ENCODE measurements around the gene SSR1.

Gene SSR1

DNA sequence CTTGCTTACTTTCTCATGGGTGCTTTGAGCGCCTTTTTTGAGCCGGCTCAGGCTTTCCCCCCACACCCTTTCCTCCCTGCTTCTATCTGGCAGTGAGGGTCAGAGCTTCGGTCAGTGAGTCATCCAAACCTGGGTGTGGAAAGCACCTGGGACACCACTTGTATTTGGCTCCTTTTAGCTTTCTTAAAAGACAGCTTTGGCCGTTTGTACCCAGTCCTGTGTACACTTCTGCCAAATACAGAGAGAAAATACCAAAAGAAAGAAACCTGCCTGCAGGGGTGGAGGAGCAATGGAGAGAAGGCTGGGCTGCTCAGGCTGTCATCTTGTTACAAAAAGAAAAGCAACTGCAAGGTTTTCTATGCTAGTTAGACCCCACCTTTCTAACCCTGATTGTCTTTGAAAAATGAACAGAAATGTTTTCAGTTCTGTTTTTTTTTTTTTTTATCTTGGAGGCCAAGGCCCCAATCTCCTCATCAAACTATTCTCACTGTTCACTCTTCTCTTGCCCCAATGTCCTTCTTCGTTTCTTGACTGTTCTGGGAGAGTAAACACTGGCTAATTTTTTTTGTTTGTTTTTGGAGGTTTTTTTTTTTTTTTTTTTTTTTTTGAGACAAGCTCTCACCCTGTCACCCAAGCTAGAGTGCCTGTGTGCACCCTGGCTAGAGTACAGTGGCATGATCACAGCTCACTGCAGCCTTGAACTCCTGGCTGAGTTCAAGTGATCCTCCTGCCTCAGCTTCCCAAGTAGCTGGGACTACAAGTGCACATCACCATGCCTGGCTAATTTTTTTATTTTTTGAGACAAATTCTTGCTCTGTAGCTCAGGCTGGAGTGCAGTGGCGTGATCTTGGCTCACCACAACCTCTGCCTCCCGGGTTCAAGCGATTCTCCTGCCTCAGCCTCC is 76.4 kb downstream of the SSR1 start:
- DNase-seq, result no peak

DNA sequence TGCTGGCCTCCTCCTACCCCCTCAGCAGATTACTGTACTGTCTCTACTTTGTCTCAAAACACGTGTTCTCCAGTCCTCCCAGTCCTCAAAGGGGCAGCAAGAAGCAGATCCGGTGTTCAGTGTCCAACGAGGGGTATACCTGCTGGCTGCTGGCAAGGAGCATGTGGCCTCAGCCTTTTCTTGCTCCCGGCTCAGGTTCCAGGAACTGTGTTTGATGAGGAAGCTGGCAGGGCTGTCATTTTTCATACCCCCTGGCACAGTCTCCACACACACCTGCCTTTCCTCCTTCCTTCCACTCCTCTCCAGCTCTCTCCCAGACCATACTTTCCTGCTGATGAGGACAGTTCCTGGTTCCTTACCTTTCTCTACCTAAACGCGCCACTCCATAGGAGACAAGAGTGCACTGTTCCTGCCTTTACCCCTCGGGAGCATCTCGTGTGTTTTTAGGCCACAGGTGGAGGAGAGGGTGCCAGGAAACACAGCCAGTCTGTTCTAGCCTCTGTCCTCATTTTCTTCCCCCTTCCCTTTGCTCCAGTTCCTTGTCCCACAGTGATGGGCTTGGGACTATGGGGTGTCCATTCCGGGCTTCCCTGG is 77.2 kb downstream of the SSR1 start:
- DNase-seq, result no peak

DNA sequence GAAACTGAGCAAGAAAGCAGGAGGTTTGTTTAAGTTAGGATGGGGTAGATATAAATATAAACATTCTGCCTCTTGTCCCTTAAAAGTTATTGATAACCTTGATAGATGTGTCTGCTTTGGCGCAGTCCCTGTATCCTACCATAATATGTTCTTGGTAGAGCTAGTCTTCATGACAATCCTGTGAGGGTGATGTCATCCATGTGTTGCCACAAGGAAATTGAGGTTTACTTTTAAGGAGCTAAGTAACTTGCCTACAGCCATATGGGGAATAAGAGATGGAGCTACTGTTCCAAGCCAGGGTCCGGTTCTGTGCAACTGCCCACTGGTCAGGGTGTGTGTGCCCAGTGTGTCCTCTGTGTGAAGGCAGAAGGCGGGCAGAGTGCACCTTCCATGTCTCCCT is 78.5 kb downstream of the SSR1 start:
- DNase-seq, result no peak

DNA sequence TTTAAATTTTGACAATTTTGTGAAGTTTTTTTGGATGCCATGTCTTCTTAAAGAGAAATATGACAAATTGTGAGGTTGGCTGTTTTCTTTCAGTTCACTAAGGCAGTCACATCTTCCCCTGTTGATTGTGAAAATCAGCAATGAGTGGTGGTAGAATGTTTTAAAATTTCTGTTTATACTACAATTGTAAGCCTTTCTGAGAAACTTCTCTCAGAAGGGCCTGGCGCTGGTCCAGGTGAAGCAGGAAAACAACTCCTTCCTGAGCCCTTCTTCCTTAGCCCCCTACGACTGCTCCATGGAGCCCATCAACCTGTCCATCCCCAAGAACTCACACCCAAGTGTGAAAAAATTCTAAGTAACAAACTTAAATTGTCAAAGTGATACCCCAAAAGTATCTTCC is 80.6 kb downstream of the SSR1 start:
- DNase-seq, result no peak

DNA sequence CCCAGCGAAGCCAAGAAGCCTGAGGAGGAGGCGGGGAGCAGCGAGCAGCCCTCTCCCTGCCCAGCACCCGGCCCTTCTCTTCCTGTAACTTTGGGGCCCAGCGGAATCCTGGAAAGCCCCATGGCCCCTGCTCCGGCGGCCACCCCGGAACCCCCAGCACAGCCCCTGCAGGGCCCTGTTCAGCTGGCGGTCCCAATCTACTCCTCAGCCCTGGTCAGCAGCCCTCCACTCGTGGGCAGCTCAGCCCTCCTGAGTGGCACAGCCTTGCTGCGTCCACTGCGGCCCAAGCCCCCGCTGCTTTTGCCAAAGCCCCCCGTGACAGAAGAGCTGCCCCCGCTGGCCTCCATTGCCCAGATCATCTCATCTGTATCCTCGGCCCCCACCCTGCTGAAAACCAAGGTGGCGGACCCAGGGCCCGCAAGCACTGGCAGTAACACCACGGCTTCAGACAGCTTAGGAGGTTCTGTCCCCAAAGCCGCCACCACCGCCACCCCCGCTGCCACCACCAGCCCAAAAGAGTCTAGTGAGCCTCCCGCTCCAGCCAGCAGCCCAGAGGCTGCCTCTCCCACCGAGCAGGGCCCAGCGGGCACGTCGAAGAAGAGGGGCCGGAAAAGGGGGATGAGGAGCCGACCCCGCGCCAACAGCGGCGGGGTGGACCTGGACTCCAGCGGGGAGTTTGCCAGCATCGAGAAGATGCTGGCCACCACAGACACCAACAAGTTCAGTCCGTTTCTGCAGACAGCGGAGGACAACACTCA is 81.9 kb downstream of the SSR1 start:
- DNase-seq, result no peak

DNA sequence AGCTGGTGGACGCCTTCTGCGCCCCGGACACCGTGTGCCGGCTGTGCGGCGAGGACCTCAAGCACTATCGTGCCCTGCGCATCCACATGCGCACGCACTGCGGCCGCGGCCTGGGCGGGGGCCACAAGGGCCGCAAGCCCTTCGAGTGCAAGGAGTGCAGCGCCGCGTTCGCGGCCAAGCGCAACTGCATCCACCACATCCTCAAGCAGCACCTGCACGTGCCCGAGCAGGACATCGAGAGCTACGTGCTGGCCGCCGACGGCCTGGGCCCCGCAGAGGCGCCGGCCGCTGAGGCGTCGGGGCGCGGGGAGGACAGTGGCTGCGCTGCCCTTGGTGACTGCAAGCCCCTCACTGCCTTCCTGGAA is 82.7 kb downstream of the SSR1 start:
- no peak for DNase-seq

DNA sequence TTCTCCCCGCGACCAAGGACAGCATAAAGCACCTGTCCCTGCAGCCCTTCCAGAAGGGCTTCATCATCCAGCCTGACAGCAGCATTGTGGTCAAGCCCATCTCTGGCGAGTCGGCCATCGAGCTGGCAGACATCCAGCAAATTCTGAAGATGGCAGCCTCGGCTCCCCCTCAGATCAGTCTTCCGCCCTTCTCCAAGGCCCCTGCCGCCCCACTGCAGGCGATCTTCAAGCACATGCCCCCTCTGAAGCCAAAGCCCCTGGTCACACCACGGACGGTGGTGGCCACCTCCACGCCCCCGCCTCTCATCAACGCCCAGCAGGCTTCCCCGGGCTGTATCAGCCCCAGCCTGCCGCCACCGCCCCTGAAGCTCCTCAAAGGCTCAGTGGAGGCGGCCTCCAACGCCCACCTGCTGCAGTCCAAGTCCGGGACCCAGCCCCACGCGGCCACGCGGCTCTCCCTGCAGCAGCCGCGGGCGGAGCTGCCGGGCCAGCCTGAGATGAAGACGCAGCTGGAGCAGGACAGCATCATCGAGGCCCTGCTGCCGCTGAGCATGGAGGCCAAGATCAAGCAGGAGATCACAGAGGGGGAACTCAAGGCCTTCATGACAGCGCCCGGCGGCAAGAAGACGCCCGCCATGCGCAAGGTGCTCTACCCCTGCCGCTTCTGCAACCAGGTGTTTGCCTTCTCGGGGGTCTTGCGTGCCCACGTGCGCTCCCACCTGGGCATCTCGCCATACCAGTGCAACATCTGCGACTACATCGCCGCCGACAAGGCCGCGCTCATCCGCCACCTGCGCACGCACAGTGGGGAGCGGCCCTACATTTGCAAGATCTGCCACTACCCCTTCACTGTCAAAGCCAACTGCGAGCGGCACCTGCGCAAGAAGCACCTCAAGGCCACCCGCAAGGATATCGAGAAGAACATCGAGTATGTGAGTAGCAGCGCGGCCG is 83.3 kb downstream of the SSR1 start:
- DNase-seq, result no peak

DNA sequence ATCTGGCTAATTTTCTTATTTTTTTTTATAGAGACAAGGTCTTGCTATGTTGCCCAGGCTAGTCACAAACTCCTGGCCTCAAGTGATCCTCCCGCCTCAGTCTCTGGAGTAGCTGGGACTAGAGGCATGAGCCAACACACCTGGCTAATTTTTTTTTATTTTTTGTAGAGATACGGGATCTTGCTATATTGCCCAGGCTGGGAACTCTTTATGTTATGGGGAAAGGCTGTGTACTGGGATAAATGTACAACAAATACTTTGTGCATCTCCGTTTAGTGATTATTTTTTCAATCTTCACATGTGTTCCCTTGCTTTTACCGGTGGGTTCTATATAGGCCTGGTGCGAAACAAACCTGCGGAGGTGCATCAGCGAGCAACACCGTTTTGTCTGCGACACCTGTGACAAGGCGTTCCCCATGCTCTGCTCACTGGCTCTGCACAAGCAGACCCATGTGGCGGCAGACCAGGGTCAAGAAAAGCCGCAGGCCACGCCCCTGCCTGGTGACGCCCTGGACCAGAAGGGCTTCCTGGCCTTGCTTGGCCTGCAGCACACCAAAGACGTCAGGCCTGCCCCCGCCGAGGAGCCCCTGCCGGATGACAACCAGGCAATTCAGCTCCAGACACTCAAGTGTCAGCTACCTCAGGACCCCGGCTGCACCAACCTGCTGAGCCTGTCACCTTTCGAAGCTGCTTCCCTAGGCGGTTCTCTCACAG is 84.2 kb downstream of the SSR1 start:
- DNase-seq, result no peak

DNA sequence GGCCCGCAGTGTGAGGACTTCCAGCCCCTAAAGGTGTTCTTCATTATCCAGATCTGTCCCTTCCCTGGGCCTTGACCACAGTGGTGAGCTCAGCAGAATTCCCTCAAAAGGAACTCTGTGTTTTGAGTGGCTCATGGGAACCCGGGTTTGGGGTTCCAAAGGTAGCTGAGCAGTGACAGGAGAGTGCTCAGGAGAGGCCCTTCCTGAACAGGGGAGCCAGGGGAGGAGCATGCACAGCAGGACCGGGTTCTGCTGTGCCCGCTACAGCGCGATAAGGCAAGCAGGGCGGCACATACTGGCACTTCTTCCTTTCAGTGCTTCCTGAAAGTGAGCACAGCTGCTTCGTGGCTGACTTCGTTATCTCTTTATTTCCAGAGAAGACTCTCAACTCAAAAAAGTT is 88.3 kb downstream of the SSR1 start:
- no peak for DNase-seq

DNA sequence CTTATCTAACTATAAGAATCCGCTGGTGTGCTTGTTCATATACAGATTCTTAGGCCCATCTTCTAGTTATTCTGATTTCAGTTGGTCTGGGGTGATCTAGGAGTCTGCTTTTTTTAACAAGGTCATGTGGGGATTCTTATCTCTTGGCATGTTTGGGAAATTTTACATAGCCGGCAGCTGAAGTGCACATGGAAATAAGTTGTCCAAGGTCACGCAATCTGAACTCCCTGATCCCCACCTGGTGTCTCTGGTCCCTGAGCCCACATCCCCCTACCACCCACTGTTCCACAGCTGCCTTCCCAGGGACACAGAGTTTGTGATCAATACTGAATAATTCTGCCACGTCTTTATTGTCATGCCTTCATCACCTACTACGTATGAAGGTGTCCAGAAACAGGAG is 90.8 kb downstream of the SSR1 start:
- no peak for DNase-seq

DNA sequence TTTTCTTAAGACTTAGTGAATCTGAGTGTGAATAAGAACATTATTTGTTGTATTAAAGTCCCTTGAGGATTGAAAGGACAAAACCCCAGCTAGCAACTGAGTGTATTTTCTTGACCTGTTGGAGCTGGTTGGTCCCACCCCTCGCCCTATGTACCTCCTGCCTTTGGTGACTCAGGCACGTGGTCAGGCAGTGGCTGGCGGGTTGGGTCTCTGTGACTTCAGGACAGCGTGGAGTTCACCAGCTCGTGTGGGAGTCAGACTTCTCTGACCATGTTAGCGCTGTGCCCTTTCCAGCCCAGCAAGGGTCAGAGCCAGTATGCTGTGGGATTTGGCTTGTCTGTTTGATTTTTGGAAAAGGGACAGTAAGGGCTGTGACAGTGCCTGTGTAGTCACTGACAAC is 93.7 kb downstream of the SSR1 start:
- DNase-seq, result no peak

DNA sequence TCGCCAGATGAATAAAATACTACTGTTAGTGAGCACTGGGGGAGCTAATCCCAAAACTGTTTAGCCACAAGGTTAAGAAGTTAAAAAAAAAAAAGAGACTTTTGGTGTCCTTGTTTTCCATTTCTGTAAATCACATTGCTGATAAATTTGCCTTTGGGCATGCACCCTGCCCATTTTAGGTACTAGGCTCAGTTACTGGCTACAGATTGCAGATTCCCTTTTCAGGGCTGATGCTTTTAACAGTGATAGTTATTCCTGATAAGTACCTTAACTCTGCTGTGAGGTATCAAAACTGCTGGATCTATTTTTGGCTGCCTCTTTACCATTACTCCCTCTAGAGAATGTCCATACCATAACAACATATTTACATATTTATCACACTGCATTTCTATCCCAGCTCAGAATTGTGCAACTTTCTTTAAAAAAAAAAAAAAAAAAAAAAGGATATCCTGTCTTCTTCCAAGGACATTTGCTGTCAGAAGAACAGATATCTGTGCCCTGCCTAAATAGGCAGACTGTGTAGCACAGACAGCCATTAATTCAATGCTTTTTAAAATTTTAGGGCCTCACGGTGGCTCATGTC is 94.5 kb downstream of the SSR1 start:
- DNase-seq, result no peak
